ENCODE measurements around the gene SLITRK3.

SLITRK3 gene

DNA sequence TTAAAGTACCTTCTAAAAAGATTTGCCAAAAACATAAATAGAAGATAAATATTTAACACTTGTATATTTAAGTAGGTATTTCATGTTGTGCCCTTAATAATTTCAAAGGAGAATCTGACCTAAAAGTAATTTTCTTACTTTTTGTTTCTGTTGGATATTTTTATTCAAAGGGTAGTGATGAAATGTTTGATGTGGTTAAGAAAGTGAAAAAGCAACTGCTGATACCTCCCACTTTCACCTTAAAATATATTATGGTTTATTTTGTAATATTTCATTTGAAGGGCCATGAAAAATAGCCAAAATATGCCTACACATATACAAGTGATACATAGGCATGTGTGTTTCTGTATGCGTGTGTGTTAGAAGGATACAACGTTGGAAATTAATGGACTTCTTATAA lies 5.8 kb upstream of the SLITRK3 start:
- Histone ChIP-seq H3K9me3 (ENCODE audit: low read length) (no peaks in the 10 kb centered on the region), H3K79me2 (ENCODE audit: insufficient read depth, low read length) (no peaks in the 10 kb centered on the region), H2AFZ (ENCODE audit: low read length) (no peak overlapping the region), H3K9me2 (ENCODE audit: low read depth, low read length) (no peaks in the 10 kb centered on the region), H3K9ac (ENCODE audit: low read length) (no peak overlapping the region), H3K27me3 (ENCODE audit: insufficient read depth, low read length) (no peaks in the 10 kb centered on the region), H3K4me3 (ENCODE audit: low read depth, low read length, poor library complexity, severe bottlenecking) (no peak overlapping the region), H3K4me1 (ENCODE audit: insufficient read depth, low read length, severe bottlenecking) (peaks cover 2% of the 10 kb centered on the region), H4K20me1 (ENCODE audit: insufficient read depth, low read length) (no peaks in the 10 kb centered on the region; the same call in 1 of the 2 replicates), H3K4me2 (ENCODE audit: low read length) (no peak overlapping the region), H3K27ac (ENCODE audit: low read depth, low read length, poor library complexity, severe bottlenecking) (no peak overlapping the region), H3F3A (ENCODE audit: insufficient read depth, low read length) (no peaks in the 10 kb centered on the region), H3K36me3 (ENCODE audit: insufficient read depth, low read length) (no peaks in the 10 kb centered on the region)
- no peak for TF ChIP-seq EZH2 (IDR thresholded peaks at IDR 0.05; ENCODE audit: borderline replicate concordance, low read length)
- TF ChIP-seq, protein P1, sequence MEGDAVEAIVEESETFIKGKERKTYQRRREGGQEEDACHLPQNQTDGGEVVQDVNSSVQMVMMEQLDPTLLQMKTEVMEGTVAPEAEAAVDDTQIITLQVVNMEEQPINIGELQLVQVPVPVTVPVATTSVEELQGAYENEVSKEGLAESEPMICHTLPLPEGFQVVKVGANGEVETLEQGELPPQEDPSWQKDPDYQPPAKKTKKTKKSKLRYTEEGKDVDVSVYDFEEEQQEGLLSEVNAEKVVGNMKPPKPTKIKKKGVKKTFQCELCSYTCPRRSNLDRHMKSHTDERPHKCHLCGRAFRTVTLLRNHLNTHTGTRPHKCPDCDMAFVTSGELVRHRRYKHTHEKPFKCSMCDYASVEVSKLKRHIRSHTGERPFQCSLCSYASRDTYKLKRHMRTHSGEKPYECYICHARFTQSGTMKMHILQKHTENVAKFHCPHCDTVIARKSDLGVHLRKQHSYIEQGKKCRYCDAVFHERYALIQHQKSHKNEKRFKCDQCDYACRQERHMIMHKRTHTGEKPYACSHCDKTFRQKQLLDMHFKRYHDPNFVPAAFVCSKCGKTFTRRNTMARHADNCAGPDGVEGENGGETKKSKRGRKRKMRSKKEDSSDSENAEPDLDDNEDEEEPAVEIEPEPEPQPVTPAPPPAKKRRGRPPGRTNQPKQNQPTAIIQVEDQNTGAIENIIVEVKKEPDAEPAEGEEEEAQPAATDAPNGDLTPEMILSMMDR (IDR thresholded peaks at IDR 0.05; ENCODE audit: low read length), result no peak

DNA sequence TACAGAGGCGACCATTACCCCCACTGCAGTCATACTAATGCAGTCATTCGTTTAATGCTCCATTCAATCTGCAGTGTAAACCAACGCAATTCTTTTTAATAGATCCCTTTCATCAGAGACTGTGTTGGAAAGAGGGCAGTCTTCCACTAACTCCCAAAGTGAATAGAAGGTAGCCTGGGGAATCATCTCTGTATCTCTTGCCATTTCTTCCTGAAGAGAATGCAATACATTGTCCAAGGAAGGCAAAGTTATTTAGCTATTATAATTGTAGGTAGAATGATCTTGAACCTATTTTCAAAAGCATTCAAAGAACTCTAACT lies 1.3 kb upstream of the SLITRK3 start:
- TF ChIP-seq, protein P1 (IDR thresholded peaks at IDR 0.05; ENCODE audit: low read length), result no peak
- no peak for TF ChIP-seq EZH2 (IDR thresholded peaks at IDR 0.05; ENCODE audit: borderline replicate concordance, low read length)
- no peak overlapping the region for H3K4me3 ChIP-seq (ENCODE audit: low read depth, low read length, poor library complexity, severe bottlenecking)
- H2AFZ ChIP-seq (ENCODE audit: low read length), result no peak overlapping the region
- H3K36me3 ChIP-seq (ENCODE audit: insufficient read depth, low read length), result no peaks in the 10 kb centered on the region
- H3K27ac ChIP-seq (ENCODE audit: low read depth, low read length, poor library complexity, severe bottlenecking), result no peak overlapping the region
- H3K9me3 ChIP-seq (ENCODE audit: low read length), result no peaks in the 10 kb centered on the region
- H3K4me2 ChIP-seq (ENCODE audit: low read length), result no peak overlapping the region
- H3F3A ChIP-seq (ENCODE audit: insufficient read depth, low read length), result no peaks in the 10 kb centered on the region
- H4K20me1 ChIP-seq (ENCODE audit: insufficient read depth, low read length), result no peaks in the 10 kb centered on the region; the same call in 1 of the 2 replicates
- H3K79me2 ChIP-seq (ENCODE audit: insufficient read depth, low read length), result no peaks in the 10 kb centered on the region
- no peaks in the 10 kb centered on the region for H3K9me2 ChIP-seq (ENCODE audit: low read depth, low read length)
- no peak overlapping the region for H3K9ac ChIP-seq (ENCODE audit: low read length)
- no peaks in the 10 kb centered on the region for H3K4me1 ChIP-seq (ENCODE audit: insufficient read depth, low read length, severe bottlenecking)
- no peaks in the 10 kb centered on the region for H3K27me3 ChIP-seq (ENCODE audit: insufficient read depth, low read length)

DNA sequence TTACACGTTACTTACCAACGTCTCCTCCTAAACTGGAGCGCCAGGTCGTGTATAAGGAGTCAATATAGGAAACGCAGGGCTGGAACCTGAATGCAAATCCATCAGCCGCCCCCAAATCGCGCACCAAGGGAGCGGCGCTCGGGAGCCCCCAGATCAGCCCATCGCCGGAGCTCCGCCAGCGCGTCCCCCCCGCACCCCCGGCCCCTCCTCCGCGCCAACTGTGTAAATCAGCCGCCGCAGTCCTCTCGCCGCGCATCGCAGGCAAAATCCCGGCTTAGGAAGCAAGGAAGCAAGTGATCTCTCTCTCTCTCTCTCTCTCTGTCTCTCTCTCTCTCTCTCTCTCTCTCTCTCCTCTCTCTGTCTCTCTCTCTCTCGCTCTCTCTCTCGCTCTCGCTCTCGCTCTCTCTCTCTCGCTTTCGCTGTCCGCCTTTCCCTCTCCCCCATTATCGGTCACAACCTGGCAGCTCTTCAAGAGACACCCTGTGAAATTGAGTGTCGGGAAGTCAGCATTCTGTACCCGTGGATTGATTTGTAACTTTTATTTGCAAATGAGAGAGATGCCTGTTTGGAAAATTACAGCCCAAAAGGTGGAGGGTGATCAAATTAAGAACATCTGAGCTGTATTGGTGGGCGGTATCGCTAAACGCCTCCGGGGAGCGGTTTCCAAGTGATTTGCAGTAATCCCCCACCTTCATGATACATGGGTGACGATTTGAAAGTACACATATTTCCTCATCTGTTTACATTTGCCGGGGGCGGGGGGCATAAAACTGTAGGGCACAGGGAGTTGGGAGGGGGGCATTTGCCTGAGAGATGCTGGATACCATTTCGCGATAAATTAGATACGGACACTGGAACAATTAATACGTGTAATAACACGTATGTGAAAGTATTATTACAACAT lies 645 bp upstream of the SLITRK3 start:
- TF ChIP-seq EZH2 (IDR thresholded peaks at IDR 0.05; ENCODE audit: borderline replicate concordance, low read length), result no peak
- TF ChIP-seq, protein P1 (IDR thresholded peaks at IDR 0.05; ENCODE audit: low read length), result no peak
- H3K4me2 ChIP-seq (ENCODE audit: low read length), result no peak overlapping the region
- no peak overlapping the region for H2AFZ ChIP-seq (ENCODE audit: low read length)
- no peaks in the 10 kb centered on the region for H3K9me3 ChIP-seq (ENCODE audit: low read length)
- no peaks in the 10 kb centered on the region for H3K4me1 ChIP-seq (ENCODE audit: insufficient read depth, low read length, severe bottlenecking)
- no peaks in the 10 kb centered on the region for H3K27me3 ChIP-seq (ENCODE audit: insufficient read depth, low read length)
- H3K36me3 ChIP-seq (ENCODE audit: insufficient read depth, low read length), result no peaks in the 10 kb centered on the region
- H4K20me1 ChIP-seq (ENCODE audit: insufficient read depth, low read length), result no peaks in the 10 kb centered on the region; the same call in 1 of the 2 replicates
- H3K27ac ChIP-seq (ENCODE audit: low read depth, low read length, poor library complexity, severe bottlenecking), result no peak overlapping the region
- no peaks in the 10 kb centered on the region for H3K79me2 ChIP-seq (ENCODE audit: insufficient read depth, low read length)
- H3K9ac ChIP-seq (ENCODE audit: low read length), result no peak overlapping the region
- H3F3A ChIP-seq (ENCODE audit: insufficient read depth, low read length), result no peaks in the 10 kb centered on the region
- no peak overlapping the region for H3K4me3 ChIP-seq (ENCODE audit: low read depth, low read length, poor library complexity, severe bottlenecking)
- no peaks in the 10 kb centered on the region for H3K9me2 ChIP-seq (ENCODE audit: low read depth, low read length)

Data from OCI-LY1 (cell line).